CD8-positive, alpha-beta memory T cell (primary cell): Measurements from ENCODE around the gene SLC37A1. TPM values are rescaled to one million over a fixed set of nuclear protein-coding genes. Genes with fewer than 3 reads are reported as not detected.
"Not testable (repeated sequence)": the region's sequence is repeated elsewhere in the genome, so short reads cannot be mapped to it uniquely, and the experiment has no call there.

Experiments used
- CTCF ChIA-PET: fragments of 350-600 bp; sonication (Branson Sonifier 250); formaldehyde crosslinking; loops from one replicate; lab custom pipeline; 2021; ENCODE audit warnings: antibody characterized with exemption; lab: Charles Lee
- POLR2A ChIA-PET: fragments of 350-600 bp; sonication (Branson Sonifier 250); formaldehyde crosslinking; loops from one replicate; lab custom pipeline; 2021; ENCODE audit warnings: antibody characterized with exemption; lab: Charles Lee
- DNase-seq, 5 donors: peaks; one replicate each; pipeline versions ENCODE4 v3.0.0 to v3.0.0-alpha.2; 2020 to 2022; ENCODE audit warnings: mixed read lengths in 1 of 5
- H3K27ac ChIP-seq: one replicate; pipeline ENCODE4 v1.7.0; 2013; ENCODE audit warnings: low read depth, mild to moderate bottlenecking, low read length, moderate library complexity
- H3K27me3 ChIP-seq: 2 replicates; pipeline ENCODE4 v1.7.0; 2013; ENCODE audit warnings: low read length, mild to moderate bottlenecking; ENCODE audit not compliant: insufficient read depth, poor library complexity, severe bottlenecking
- H3K36me3 ChIP-seq: 2 replicates; pipeline ENCODE4 v1.7.0; 2013; ENCODE audit warnings: mild to moderate bottlenecking, low read length, moderate library complexity; ENCODE audit not compliant: insufficient read depth
- H3K4me1 ChIP-seq: 2 replicates; pipeline ENCODE4 v1.7.0; 2013; ENCODE audit warnings: mild to moderate bottlenecking, low read length, moderate library complexity; ENCODE audit not compliant: insufficient read depth
- H3K4me3 ChIP-seq: 2 replicates; pipeline ENCODE4 v1.7.0; 2013; ENCODE audit warnings: mild to moderate bottlenecking, low read length
- H3K9me3 ChIP-seq: 2 replicates; pipeline ENCODE4 v1.7.0; 2013; ENCODE audit warnings: mild to moderate bottlenecking, low read length
- H3K27ac Mint-ChIP-seq, 8 donors: one replicate each; pipeline ENCODE4 v1.8.0; 2020 to 2021; ENCODE audit warnings: mixed read lengths in 8 of 8, mild to moderate bottlenecking in 6 of 8, inconsistent platforms in 3 of 8, moderate library complexity in 3 of 8
- H3K27me3 Mint-ChIP-seq, 2 donors: one replicate each; pipeline ENCODE4 v1.8.0; 2020 to 2021; ENCODE audit warnings: mixed read lengths in 2 of 2, mild to moderate bottlenecking in 1 of 2, moderate library complexity in 1 of 2
- H3K36me3 Mint-ChIP-seq, 3 donors: one replicate each; pipeline ENCODE4 v1.8.0; 2020 to 2021; ENCODE audit warnings: mixed read lengths in 3 of 3, inconsistent platforms in 1 of 3, mild to moderate bottlenecking in 1 of 3
- H3K4me1 Mint-ChIP-seq, 3 donors: one replicate each; pipeline ENCODE4 v1.8.0; 2020 to 2021; ENCODE audit warnings: mixed read lengths in 3 of 3, inconsistent platforms in 1 of 3, mild to moderate bottlenecking in 1 of 3
- H3K4me3 Mint-ChIP-seq, 7 donors: one replicate each; pipeline ENCODE4 v1.8.0; 2020 to 2021; ENCODE audit warnings: mixed read lengths in 7 of 7, mild to moderate bottlenecking in 6 of 7, moderate library complexity in 4 of 7, inconsistent platforms in 2 of 7
- H3K9me3 Mint-ChIP-seq, 5 donors: one replicate each; pipeline ENCODE4 v1.8.0; 2020 to 2022; ENCODE audit warnings: mixed read lengths in 5 of 5, mild to moderate bottlenecking in 3 of 5, moderate library complexity in 2 of 5, inconsistent platforms in 1 of 5
- polyA plus RNA-seq: library from polyadenylated mRNA; unstranded; fragments of 300-500 nt; fragmentation: Illumina TruSeq; gene quantifications from one replicate; pipeline ENCODE4 v1.2.3, GENCODE V29; 2021
- total RNA-seq, 2 experiments: library from RNA; stranded (reverse); gene quantifications; one replicate each; pipeline ENCODE4 v1.2.3, GENCODE V29; 2021

The SLC37A1 gene
- total and polyA plus RNA-seq, 3 experiments from 2014 or later = 6.5 to 16.9 (median 16.6) TPM

- Histone ChIP-seq H3K9me3 (no peaks in the 10 kb centered on the region), H3K36me3 (no peaks in the 10 kb centered on the region), H3K4me1 (peaks cover 23% of the 10 kb centered on the region), H3K27ac (no peak overlapping the region), H3K4me3 (no peak overlapping the region), H3K27me3 (no peaks in the 10 kb centered on the region)
- Mint-ChIP-seq H3K4me1 (peaks cover 18 to 32% (median 30%) of the 10 kb centered on the region in 3 donors), H3K27me3 (peaks cover 0 to 3% of the 10 kb centered on the region in 2 donors), H3K9me3 (no peaks in the 10 kb centered on the region), H3K27ac (no peak overlapping the region), H3K4me3 (no peak overlapping the region), H3K36me3 (no peaks in the 10 kb centered on the region)
- POLR2A ChIA-PET = no interaction called here
- DNase-seq = no peak
- CTCF ChIA-PET = no interaction called here
Measured at GRCh38 chr21:42468491-42469131, 45.0 kb upstream of the SLC37A1 start.

DNA sequence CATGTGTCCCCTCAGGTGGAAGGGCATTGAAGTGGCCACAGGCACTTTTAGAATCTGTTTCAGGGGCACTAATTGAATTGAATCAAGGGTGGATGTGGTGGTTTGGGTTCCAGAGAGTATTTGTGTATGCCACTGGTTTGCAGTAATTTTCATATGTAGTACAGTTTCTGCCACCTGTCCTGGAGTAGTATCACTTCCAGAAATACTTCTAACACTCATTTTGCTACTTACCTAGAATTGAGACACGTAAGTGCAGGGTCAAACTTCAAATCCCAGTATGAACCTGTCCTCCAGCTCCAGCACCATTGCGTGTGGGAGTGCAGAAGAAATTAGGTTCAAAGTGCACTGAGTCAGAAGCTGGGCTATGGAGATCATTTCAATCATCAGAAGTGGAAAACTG lies 44.4 kb upstream of the SLC37A1 start:
- H3K27me3 Mint-ChIP-seq = peaks cover under 1 to 1% of the 10 kb centered on the region in 2 donors
- peaks cover 16% of the 10 kb centered on the region for H3K4me1 ChIP-seq
- H3K4me3 Mint-ChIP-seq = no peak overlapping the region
- peaks cover 12 to 25% (median 23%) of the 10 kb centered on the region in 3 donors for H3K4me1 Mint-ChIP-seq
- H3K36me3 ChIP-seq = no peaks in the 10 kb centered on the region
- no peaks in the 10 kb centered on the region for H3K9me3 ChIP-seq
- ChIA-PET CTCF (no interaction called here), POLR2A (no interaction called here)
- no peak overlapping the region for H3K27ac ChIP-seq
- H3K36me3 Mint-ChIP-seq = no peaks in the 10 kb centered on the region
- H3K27ac Mint-ChIP-seq = peak overlapping the region in 1 of 8 donors; percentile 56
- H3K4me3 ChIP-seq = no peak overlapping the region
- no peak for DNase-seq
- no peaks in the 10 kb centered on the region for H3K27me3 ChIP-seq
- no peaks in the 10 kb centered on the region for H3K9me3 Mint-ChIP-seq

DNA sequence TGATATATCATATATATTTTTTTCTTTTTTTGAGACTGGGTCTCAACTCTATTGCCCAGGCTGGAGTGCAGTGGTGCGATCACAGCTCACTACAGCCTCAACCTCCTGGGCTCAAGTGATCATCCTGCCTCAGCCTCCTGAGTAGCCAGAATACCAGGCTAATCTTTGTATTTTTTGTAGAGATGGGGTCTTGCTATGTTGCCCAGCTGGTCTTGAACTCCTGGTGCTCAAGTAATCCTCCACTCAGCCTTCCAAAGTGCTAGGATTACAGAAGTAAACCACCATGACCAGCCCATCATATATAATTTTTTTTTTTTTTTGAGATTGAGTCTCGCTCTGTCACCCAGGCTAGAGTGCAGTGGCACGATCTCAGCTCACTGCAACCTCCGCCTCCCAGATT lies 43.9 kb upstream of the SLC37A1 start:
- H3K36me3 Mint-ChIP-seq, H3K9me3 ChIP-seq, H3K4me3 ChIP-seq, H3K9me3 Mint-ChIP-seq, H3K36me3 ChIP-seq, CTCF ChIA-PET, POLR2A ChIA-PET, H3K27ac Mint-ChIP-seq, H3K27me3 Mint-ChIP-seq, H3K27me3 ChIP-seq, H3K4me3 Mint-ChIP-seq, H3K27ac ChIP-seq, DNase-seq: not testable (repeated sequence)
- peaks cover 9 to 21% (median 19%) of the 10 kb centered on the region in 3 donors for H3K4me1 Mint-ChIP-seq
- peaks cover 11% of the 10 kb centered on the region for H3K4me1 ChIP-seq

DNA sequence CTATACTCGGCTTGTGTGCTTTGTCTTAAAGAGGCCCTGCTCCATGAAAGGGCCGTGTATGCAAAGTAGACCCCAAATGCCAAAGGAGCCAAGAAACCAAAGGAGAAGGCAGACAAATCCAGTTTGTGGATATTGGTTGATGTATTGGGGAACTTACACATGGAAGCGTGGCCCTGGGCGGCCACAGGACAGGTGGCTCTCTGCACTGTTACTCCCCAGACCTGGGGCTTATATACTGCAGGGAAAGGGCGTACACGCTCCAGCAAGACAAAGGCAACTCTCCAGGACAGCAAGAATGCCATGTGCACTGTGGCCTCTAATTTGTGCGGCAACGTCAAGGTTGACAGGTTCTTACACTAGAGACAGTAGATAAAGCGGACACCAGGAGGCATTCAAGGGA lies 42.4 kb upstream of the SLC37A1 start:
- Histone ChIP-seq H3K27ac (no peak overlapping the region), H3K4me3 (no peak overlapping the region), H3K27me3 (no peaks in the 10 kb centered on the region), H3K9me3 (no peaks in the 10 kb centered on the region), H3K36me3 (no peaks in the 10 kb centered on the region), H3K4me1 (no peaks in the 10 kb centered on the region)
- H3K4me1 Mint-ChIP-seq = peaks cover 0 to 9% (median 8%) of the 10 kb centered on the region in 3 donors
- no peak for DNase-seq
- H3K27ac Mint-ChIP-seq = no peak overlapping the region
- H3K36me3 Mint-ChIP-seq = no peaks in the 10 kb centered on the region
- H3K27me3 Mint-ChIP-seq = peaks cover 1 to 6% of the 10 kb centered on the region in 2 donors
- POLR2A ChIA-PET = no interaction called here
- no peak overlapping the region for H3K4me3 Mint-ChIP-seq
- CTCF ChIA-PET = no interaction called here
- no peaks in the 10 kb centered on the region for H3K9me3 Mint-ChIP-seq

GRCh38 chr21:42471716-42472330 lies 41.8 kb upstream of the SLC37A1 start:
- CTCF ChIA-PET = no interaction called here
- H3K4me1 ChIP-seq = no peaks in the 10 kb centered on the region

DNA sequence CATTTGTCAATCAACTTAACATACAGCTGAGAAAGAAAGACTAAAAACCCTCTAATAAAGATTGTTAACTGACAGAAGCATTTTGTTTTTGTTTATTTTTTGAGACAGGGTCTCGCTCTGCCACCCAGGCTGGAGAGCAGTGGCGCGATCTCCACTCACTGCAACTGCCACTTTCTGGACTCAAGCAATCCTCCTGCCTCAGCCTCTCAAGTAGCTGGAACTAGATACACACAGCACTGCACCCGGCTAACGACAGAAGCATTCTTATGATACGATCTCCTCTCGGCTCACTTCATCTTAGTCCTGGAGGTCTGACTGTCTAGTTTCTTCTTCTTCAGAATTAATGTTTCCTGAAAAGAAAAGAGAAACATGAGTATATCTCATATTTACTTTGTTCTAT lies 41.1 kb upstream of the SLC37A1 start:
- H3K27me3 Mint-ChIP-seq = peaks cover 1 to 9% of the 10 kb centered on the region in 2 donors
- H3K4me3 ChIP-seq = no peak overlapping the region
- H3K27ac ChIP-seq = no peak overlapping the region
- CTCF ChIA-PET = no interaction called here
- no peaks in the 10 kb centered on the region for H3K9me3 ChIP-seq
- peaks cover 0 to 2% (median 2%) of the 10 kb centered on the region in 3 donors for H3K4me1 Mint-ChIP-seq
- no peak overlapping the region for H3K27ac Mint-ChIP-seq
- no peaks in the 10 kb centered on the region for H3K27me3 ChIP-seq
- H3K36me3 Mint-ChIP-seq = no peaks in the 10 kb centered on the region
- no peak overlapping the region for H3K4me3 Mint-ChIP-seq
- DNase-seq = no peak
- no peaks in the 10 kb centered on the region for H3K4me1 ChIP-seq
- no peaks in the 10 kb centered on the region for H3K36me3 ChIP-seq
- POLR2A ChIA-PET = no interaction called here
- no peaks in the 10 kb centered on the region for H3K9me3 Mint-ChIP-seq

More at GRCh38 chr21:42471716-42472330, 41.8 kb upstream of the SLC37A1 start:
- Histone ChIP-seq H3K4me3 (no peak overlapping the region), H3K27ac (no peak overlapping the region), H3K9me3 (no peaks in the 10 kb centered on the region), H3K27me3 (no peaks in the 10 kb centered on the region), H3K36me3 (no peaks in the 10 kb centered on the region)
- no peaks in the 10 kb centered on the region for H3K36me3 Mint-ChIP-seq
- peaks cover 1 to 6% of the 10 kb centered on the region in 2 donors for H3K27me3 Mint-ChIP-seq
- POLR2A ChIA-PET = no interaction called here
- no peaks in the 10 kb centered on the region for H3K9me3 Mint-ChIP-seq
- H3K4me3 Mint-ChIP-seq = no peak overlapping the region
- H3K4me1 Mint-ChIP-seq = peaks cover 0 to 8% (median 7%) of the 10 kb centered on the region in 3 donors
- peak overlapping the region in 2 of 8 donors; percentile 54 to 88 for H3K27ac Mint-ChIP-seq
- no peak for DNase-seq

DNA sequence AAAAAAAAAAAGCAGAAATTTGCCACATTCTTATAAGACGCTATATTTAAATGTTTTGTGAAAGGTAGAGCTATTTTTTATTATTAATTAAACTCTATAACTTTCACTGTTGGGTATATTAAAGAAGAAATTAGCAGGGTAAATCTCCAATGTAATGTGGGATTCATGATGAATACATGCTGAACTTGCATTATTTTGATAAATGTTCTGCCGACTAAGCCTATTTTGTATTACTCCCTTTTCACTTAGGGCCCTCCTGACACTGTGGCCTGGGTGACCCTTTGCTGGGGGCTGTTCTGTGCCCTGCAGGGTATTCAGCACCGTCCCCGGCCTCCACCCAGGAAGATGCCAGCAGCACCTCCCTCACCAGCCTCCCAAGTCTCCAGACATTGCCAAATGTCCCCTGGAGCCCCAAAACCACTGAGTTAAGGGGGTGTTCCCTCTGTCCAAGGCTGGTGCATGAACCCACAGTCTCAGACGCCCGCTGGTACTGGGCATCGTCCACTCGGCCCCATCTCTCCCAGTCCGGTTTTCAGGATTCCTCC lies 40.1 kb upstream of the SLC37A1 start:
- Mint-ChIP-seq H3K4me1 (no peaks in the 10 kb centered on the region), H3K36me3 (no peaks in the 10 kb centered on the region), H3K4me3 (no peak overlapping the region), H3K27me3 (peaks cover 1 to 10% of the 10 kb centered on the region in 2 donors), H3K9me3 (no peaks in the 10 kb centered on the region), H3K27ac (peak overlapping the region in 1 of 8 donors; percentile 47)
- Histone ChIP-seq H3K27ac (no peak overlapping the region), H3K9me3 (no peaks in the 10 kb centered on the region), H3K4me1 (no peaks in the 10 kb centered on the region), H3K36me3 (no peaks in the 10 kb centered on the region), H3K4me3 (no peak overlapping the region), H3K27me3 (no peaks in the 10 kb centered on the region)
- POLR2A ChIA-PET = no interaction called here
- no peak for DNase-seq
- CTCF ChIA-PET = interaction anchor here (0.5 kb wide), 1 partner anchor 305 kb away, joined by 3 read pairs; no protein-coding TSS in a partner anchor
